Measurements from ENCODE around the gene PHTF2.

The PHTF2 gene

DNA sequence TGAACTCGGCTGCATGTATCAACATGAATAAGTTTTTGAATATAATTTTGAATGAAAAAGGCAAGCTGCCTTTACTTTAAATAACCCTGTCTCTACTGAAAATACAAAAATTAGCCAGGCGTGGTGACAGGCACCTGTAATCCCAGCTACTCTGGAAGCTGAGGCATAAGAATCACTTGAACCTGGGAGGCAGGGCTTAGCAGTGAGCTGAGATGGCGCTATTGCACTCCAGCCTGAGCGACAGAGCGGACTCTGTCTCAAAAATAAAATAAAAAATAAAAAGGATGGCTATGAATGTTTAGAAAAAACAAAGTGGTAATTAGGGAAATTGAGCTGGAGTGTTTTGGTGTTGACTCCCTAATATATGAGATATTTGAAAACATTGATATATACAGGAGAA lies 133.3 kb downstream of the PHTF2 start:
- DNase-seq (ENCODE audit: low spot score): no peak

DNA sequence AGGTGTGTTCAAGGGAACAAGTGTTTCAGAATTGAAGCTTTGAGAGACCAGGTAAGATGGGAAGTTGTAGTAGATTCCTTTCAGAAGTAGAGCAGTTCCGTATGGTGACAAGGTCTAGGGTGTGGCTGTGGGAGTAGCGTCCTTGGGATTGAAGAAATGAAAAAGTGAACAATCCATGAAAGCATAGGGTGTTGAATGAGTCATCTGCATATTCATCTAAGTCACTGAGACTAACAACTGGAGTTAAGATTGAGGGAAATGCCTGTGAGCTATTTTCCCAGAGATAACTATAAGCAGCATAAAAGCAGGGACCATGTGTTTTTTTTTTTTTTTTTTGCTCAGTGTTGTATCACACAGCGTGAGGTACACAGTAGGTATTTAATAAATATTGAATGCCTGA lies 134.8 kb downstream of the PHTF2 start:
- no peak for DNase-seq (ENCODE audit: low spot score)

DNA sequence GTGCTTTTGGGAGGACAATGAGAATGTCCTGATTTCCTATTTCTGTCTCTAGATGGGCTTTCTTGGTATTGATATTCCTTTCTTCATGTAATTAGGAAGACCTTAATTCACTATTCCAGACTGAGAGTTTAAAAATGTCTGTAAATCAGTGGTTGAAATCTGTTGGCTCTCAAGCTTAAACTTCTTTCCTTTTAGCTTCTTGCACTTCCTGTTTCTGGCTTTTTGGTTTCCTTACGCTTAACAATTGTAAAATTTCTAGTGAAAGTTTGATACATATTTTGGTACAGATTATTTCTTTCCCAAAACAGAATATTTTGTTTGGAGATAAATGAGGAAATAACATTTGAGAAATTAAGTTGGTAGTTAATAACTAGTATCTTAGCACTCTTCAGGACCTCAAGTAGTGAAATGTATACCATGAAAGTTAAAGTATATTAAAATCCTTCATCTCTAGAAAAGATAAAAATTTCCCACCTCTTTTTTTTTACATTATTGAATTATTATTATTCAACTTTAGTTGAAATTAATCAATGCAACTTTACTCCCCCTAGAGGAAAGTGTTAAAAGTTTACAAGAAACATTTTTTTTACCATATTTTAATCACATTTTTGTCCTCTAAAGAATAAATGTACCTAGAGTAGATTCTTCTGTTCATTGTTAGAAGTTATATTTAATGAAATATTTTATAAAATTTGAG lies 137.2 kb downstream of the PHTF2 start:
- no peak for DNase-seq (ENCODE audit: low spot score)

DNA sequence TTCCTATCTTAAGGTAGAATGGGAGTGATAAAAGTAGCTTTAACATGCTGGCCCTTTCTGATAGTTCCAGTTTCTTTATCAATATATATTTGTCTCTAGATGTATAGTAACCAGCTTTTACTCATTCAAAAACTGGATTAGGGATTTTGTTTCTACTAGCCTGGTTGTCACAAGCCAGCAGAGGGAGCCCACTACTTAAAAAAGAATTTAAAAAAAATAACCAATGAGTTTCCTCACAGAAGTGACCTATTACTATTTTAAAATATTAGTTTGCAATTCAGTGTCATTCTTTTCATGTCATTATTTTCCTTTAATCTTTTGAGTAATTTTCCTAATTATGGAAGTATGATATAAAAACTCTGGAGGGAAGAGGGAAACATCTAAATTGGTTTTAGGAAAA lies 142.1 kb downstream of the PHTF2 start:
- no peak for DNase-seq (ENCODE audit: low spot score)

DNA sequence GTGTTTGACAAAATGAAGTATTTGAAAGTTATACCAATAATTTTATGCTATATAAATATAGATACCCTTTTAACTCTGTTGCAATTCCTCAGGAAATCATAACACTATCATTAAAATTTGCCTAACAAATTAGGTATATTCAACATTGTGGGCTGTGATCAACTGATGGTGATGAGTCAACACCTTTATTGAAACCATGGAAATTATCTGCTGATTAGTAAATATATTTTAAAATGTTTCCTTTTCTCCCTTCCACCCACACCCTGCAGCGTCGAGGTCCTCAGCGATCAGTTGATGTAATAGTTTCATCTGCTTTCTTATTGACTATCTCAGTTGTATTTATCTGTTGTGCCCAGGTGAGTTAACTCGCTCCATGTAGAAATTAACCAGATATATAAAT lies 143.9 kb downstream of the PHTF2 start:
- DNase-seq (ENCODE audit: low spot score): no peak

DNA sequence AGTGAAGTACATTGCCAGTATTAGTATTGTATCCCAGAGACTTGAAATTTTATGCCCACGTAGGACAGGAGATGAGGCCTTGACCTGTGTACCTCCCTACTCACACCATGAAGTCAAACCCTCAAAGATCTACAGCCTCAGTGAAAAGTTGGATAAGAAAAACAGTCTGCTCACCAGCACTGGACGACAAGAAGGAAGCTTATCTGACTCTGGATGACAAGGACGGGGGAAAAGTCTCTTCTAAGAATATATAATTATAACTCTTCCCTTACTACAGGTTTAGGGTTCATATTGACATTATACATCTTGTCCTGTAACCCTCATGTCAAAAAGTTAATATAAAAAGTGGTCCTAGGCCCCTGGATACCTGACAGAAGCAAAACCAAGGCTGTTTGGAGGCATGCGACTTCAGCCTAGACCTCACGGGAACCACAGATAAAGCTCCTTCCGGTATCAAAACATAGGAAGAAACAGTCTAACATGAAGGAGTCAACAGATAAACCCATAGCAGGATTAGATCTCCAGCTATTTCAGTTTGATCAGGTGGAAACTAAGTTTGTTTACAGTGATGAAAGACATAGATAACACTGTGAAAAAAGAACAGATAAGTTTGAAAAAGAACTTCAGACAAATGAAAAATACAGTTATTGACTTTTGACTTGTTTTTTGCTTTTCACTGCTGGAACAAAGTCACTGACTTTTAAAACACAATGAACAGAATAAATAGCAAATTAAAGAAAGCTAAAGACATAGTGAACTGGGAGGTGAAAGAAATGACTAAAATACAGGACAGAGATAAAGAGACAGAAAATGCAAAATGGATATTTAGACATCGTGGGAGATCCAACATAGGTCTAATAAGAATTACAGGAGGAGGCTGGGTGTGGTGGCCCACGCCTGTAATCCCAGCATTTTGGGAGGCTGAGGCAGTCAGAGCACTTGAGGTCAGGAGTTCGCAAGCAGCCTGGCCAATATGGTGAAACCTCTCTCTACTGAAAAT lies 145.9 kb downstream of the PHTF2 start:
- DNase-seq (ENCODE audit: low spot score): no peak

DNA sequence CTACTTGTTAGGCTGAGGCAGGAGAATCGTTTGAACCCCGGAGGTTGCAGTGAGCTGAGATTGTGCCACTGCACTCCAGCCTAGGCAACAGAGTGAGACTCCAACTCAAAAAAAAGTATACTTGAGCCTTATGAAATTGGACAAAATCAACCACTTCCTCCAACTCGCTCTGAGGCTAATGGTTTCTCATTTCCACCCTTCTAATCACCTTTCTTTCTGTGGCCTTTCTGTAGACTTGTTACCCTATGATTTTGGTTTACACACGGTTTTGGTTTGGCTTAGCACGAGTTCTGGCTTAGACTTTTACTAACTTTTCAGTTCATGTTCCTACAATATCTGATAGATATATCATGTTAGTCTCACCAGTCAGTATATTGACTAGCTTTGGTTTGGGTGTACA lies 152.0 kb downstream of the PHTF2 start:
- DNase-seq (ENCODE audit: low spot score): no peak

DNA sequence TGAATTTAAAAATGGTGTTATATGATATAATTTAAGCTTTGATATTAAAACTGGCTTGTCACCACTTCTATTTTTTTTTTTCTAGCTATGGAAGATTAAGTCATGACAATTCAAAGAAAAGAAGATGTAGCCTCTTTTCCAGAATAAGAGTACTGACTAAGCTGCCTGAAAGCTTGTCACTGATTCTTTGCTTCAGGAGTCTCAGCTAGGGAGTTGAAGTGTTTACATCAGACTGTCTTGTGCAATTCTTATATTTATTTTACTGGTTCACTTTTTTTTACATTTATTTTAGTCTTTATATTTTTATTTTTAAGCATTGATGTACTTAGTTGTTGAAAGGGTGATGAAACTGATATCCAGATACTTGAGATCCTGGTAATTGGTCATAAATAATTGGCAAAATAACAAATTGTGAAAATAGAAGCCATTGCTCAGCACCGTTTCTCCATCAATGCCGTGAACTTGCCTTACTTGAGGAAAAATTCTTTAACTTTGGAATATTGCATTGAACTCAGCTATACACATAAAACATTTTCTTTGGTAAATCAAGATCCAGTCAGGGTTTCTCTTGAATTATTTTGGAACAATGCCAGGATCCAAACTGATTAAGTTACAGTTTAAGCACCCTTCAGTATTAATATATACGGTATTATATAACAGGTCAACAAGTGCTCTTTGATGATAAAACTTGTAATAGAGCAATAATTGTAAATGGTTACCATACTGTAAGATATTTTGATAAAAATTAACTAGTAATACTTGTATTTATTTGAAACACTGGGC lies 156.4 kb downstream of the PHTF2 start:
- no peak for DNase-seq (ENCODE audit: low spot score)

DNA sequence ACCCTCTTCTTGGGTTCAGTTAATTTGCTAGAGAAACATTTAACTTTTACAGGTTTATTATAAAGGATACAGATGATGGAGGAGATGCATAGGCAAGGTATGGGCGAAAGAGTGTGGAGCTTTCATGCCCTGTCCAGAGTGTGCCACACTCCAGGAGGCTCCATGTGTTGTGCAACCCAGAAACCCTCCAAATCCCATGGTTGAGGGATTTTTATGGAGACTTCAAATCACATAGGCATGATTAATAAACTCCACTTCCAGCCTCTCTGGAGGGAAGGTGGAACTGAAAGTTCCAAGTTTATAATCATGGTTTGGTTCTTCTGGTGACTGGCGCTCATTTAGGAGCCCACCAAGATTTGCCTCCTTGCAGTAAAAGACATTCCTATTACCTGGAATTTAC lies 159.9 kb downstream of the PHTF2 start:
- no peak for DNase-seq (ENCODE audit: low spot score)

DNA sequence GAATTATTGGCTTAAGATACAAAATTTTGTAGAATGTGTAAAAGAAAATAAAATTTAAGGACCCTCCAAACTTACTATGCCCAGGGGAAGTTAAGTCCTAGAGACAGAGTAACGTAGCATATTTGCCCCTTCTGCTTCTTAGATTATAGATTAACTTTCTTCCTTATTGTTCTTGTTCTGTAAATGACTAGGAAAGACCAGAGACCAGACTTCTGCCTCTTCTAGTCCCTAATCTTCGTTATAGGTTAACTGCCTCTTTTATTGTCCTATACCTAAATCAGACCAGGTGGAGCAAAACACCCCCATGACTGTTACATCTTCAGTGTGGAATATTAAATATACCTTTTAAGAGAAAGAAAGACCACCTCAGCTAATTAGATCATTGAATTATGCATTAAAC lies 160.5 kb downstream of the PHTF2 start:
- DNase-seq (ENCODE audit: low spot score): no peak

DNA sequence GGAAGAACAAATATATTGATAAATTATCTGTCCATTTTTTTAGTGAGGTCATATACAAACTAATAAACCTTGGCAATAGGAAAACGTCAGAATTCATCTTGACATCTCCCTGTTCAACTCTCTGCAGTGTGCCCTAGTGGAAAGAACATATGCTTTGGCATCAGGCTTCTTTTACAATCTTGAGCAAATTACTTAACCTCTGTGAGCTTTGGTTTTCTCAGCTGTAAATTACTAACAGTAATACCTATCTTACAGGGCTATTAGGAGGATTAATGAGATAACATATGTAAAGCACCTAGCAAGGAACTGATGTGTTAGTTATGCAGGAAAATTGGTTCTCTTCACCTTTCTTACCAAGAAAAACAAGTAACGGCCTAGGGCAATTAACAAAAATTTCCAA lies 161.8 kb downstream of the PHTF2 start:
- no peak for DNase-seq (ENCODE audit: low spot score)

DNA sequence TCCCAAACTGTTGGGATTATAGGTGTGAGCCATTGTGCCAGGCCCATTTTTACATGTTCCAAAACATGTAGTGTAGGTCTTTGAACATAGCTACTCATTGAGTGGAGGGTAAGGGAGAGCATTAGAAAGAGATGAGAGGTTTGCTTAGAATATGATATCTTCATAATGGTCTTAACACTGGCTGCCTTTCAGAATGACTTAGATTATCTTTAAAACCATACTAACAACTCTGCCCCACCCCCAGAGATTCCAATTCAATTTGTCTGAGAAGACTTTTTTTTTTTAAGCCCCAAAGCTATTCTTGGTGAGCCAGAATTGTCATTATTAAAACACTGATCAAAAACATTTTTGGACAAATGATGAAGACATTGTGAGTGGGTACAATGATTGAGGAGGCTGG lies 168.9 kb downstream of the PHTF2 start:
- DNase-seq (ENCODE audit: low spot score): no peak

DNA sequence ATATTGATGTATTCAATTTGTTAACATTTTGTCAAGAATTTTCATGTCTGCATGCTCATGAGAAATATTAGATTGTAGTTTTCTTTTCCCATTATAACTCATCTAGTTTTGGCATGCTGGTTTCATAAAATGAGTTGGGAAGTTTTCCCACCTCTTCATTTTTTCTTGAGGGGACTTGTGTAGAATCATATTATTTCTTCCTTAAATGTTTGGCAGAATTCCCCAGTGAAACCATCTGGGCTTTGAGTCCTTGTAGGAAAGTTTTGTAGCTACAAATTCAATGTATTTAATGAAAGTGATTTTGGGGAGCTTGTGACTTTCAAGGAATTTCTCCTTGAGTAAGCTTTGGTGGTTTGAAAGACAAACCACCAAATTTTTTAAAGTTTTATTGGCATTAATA lies 173.2 kb downstream of the PHTF2 start:
- no peak for DNase-seq (ENCODE audit: low spot score)

DNA sequence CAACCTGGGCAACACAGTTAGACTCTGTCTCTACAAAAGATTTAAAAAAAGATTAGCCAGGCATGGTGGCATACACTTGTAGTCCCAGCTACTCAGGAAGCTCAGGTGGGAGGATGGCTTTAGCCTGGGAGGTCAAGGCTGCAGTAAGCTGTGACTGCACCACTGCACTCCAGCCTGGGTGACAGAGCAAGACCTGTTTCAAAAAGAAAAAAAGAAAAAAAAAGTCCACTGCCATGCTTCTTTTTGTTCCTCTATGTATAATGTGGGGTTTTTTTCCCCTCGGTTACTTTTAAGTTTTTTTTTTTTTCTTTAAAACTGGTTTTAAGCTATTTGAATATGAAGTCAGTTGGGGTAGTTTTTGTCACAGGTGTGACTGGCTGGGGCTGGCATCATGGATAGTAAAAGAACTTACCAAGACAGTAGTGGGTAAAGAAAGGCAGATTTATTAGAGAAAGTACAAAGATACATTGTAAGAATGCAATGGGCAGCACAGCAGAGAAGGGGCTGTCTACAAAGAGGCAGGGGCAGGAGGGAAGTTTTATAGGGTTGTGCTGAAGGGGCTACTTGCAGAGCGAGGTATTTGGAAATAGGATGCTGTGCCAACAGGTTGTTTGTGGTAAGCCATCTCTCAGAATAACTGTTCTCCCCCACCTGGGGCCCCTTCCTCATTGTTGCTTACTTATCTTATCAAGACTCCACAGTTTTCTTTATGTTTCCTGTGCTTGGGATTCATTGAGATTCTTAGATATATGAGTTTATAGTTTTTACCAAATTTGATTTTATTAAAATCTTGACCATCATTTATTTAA lies 177.3 kb downstream of the PHTF2 start:
- no peak for DNase-seq (ENCODE audit: low spot score)

DNA sequence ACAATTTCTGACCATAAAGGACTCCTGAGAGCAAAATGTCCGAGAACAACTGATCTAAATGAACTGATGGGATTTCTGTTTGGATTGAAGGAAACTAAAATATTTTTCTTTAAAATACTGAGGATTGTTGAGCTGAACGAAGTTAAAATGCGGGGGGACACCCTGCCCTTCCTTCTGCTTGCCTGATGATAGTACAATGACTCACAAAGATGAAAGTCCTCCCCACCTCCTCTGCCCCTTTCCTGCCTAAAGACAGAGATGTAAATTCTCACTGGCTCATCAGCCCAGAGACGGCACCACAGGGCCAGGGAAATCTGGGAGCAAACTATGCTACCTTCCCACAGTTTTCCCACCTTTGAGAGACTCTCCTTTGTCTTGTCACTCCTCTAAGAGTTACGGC lies 180.6 kb downstream of the PHTF2 start:
- DNase-seq (ENCODE audit: low spot score): no peak

DNA sequence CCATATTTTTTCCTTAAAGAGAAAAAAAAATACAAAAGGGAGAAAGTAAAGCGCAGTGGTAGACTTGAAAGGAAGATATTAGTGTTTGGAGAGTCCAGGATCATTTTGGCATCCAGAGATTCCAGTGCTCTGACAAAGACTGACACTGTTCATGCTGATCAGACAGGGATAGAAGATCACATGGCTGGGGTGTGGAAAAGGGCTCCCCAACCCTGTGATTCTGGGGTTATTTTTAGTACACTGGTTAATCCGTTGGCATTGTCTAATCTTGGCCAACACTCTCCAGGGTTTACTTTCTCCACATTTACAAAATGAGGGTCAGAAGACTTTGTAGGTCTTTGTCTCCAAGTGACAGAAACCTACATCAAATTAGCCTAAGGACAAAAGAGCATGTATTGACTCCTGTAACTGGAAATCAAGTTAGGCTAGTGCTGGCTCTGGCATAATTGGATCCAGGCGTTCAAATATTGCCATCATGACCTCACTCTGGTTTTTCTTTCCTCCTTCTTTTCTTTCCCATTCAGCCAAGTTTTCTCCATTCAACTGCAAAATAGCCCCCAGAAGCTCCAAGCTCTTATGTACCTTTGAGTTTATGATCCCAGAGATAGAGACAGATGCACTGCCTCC lies 181.6 kb downstream of the PHTF2 start:
- DNase-seq (ENCODE audit: low spot score): no peak

DNA sequence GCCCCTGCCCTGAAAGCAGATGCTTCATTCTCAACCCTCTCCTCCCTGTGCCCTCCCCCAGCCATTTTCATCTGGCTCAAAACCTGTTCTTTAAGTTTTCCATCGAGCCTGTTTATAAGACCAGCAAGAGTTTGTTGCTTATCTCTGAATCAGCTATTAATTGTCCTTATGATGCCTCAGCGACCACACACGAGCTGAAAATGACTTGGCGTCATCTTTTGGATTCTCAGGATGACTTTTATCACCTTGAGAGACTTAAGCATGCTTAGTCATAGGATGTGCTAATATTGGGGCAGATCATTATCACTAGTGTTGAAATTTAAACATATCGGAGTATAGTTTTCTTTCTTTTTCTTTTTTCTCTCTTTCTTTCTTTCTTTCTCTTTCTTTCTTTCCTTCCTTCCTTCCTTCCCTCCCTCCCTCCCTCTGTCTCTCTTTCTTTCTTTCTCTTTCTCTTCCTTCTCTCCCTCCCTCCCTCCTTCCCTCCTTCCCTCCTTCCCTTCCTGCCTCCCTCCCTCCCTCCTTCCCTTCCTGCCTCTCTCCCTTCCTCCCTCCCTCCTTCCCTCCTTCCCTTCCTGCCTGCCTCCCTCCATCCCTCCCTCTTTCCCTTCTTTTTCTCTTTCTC lies 184.5 kb downstream of the PHTF2 start:
- no peak for DNase-seq (ENCODE audit: low spot score)

DNA sequence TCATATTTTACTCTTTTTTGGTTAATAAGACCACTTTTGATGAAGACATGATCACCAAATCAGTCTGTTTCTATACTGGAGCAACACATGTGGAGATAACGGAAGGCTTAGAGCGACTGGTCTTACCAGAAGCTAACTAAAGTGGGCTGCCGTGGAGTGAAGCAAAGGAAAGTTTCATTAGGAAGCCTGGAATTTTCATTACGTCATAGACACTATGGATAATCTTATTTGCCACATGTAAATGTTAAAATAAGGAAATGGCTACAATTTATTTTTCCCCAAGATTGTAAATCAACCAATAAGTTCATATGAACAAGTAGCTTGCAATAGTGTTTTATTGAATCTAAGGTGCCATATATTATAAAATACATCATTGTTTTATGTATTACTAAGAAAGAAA lies 185.4 kb downstream of the PHTF2 start:
- no peak for DNase-seq (ENCODE audit: low spot score)

DNA sequence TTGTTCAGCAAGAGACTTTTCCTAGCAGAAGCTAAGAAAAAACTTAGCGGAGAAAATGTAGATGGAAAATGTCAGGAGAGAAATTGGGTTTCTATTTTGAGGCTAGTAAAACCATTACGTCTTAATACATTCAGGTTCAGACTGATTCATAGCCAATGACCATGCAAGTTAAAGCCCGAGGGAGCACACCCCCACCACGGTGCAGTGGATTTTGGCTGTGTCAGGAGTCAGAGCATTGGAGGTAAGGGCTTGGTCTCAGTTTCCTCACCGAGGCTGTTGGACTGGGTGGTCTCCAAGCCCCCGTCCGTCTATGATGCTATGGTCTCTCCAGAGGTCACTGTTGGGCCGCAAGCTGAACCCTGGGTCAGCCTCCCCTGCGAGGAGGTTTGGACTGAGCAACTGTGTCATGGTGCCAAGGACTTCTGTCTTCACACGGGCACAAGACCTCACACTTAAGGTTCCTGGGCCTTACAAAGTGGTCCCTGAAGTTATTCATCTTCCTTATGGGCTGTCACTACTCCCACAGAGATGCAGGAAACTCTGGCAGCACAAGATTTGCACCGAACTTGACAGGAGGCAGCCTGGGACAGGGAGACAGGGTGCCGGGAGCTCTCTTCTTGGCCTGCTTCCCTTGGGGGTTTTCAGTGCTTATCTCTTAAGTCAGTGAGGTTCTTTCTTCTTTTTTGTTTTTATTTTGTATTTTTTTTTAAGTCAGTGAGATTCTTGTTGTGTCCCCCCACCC lies 186.8 kb downstream of the PHTF2 start:
- no peak for DNase-seq (ENCODE audit: low spot score)

DNA sequence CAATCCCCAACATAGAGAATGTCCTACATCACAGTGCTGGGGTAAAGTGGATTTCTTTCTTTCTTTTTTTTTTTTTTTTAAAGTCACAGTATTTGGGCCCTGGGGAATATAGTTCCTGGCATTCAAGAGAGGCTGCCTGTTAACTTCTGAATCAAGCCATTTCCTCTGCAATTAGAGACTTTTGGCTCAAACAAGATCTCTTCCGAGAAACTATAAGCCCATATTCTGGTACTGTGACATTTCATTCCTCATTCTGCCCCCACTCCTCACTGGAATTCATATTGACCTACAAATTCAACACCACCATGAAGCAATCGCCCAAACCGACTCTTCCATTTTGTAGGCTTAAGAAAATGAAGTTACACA lies 187.4 kb downstream of the PHTF2 start:
- no peak for DNase-seq (ENCODE audit: low spot score)

Data from ecto neural progenitor cell (in vitro differentiated cells).